ENCODE data around the gene MEF2A. TPM values are rescaled to one million over a fixed set of nuclear protein-coding genes. Genes with fewer than 3 reads are reported as not detected.

The MEF2A gene
- polyA plus RNA-seq, 3 donors: 20.3 to 61.8 (median 33.5) TPM

- Histone ChIP-seq H4K20me1 (ENCODE audit: insufficient read depth, low read length) (peaks cover 8% of the 10 kb centered on the region), H3K36me3 (replicated peaks in 1 of 2; ENCODE audit: control insufficient read depth in 1 of 2, insufficient read depth in 2 of 2, low read length in 2 of 2) (peaks cover 11 to 21% of the 10 kb centered on the region in 2 donors), H3K9me3 (replicated peaks in 1 of 2; ENCODE audit: control insufficient read depth in 1 of 2, insufficient read depth in 1 of 2, low read length in 2 of 2) (peaks cover 0 to 3% of the 10 kb centered on the region in 2 donors), H2AFZ (ENCODE audit: insufficient read depth, low read depth, low read length, poor library complexity, severe bottlenecking) (no peak overlapping the region), H3K27me3 (ENCODE audit: control insufficient read depth in 2 of 2, insufficient read depth in 2 of 2, low read length in 2 of 2) (no peaks in the 10 kb centered on the region), H3K4me2 (replicated peaks; ENCODE audit: extremely low read depth, low read length, poor library complexity, severe bottlenecking) (no peak overlapping the region), H3K4me1 (ENCODE audit: control insufficient read depth in 1 of 2, insufficient read depth in 2 of 2, low read length in 2 of 2) (no peaks in the 10 kb centered on the region), H3K4me3 (replicated peaks in 1 of 3; ENCODE audit: low read depth in 2 of 3, low read length in 3 of 3) (no peak overlapping the region), H3K9ac (ENCODE audit: insufficient read depth, low read length, poor library complexity, severe bottlenecking) (no peak overlapping the region), H3K27ac (ENCODE audit: low read depth in 1 of 2, low read length in 2 of 2) (no peak overlapping the region), H3K79me2 (ENCODE audit: insufficient read depth, low read length) (no peaks in the 10 kb centered on the region)
- no peak for TF ChIP-seq CTCF (IDR thresholded peaks at IDR 0.05)
- intact Hi-C loops (cut with micrococcal nuclease): no loop called here
- Mint-ChIP-seq H3K9me3 (peaks cover 0 to 9% (median 5%) of the 10 kb centered on the region in 7 donors), H3K27ac (no peak overlapping the region), H3K36me3 (peaks cover 17 to 23% of the 10 kb centered on the region in 2 donors), H3K27me3 (ENCODE audit: low read depth in 3 of 3) (peaks cover 3 to 7% (median 4%) of the 10 kb centered on the region in 3 donors), H3K4me1 (peaks cover 20% of the 10 kb centered on the region), H3K4me3 (peak overlapping the region in 1 of 2 donors; percentile 4)
- 57% methylated on average over 7 of the region's 7 CpGs for WGBS (ENCODE audit: insufficient coverage)
- DNase-seq: no peak
Observed at GRCh38 chr15:99720533-99720932, 154.7 kb downstream of the MEF2A start.

- intact Hi-C loops (cut with micrococcal nuclease): no loop called here
- no peak overlapping the region for H3K4me3 ChIP-seq (replicated peaks in 1 of 3; ENCODE audit: low read depth in 2 of 3, low read length in 3 of 3)
- H4K20me1 ChIP-seq (ENCODE audit: insufficient read depth, low read length): peaks cover 6% of the 10 kb centered on the region
- DNase-seq: no peak
- H3K27me3 ChIP-seq (ENCODE audit: control insufficient read depth in 2 of 2, insufficient read depth in 2 of 2, low read length in 2 of 2): no peaks in the 10 kb centered on the region
- H3K36me3 ChIP-seq (replicated peaks in 1 of 2; ENCODE audit: control insufficient read depth in 1 of 2, insufficient read depth in 2 of 2, low read length in 2 of 2): peaks cover 4 to 14% of the 10 kb centered on the region in 2 donors
- no peak overlapping the region for H2AFZ ChIP-seq (ENCODE audit: insufficient read depth, low read depth, low read length, poor library complexity, severe bottlenecking)
- no peak overlapping the region for H3K4me2 ChIP-seq (replicated peaks; ENCODE audit: extremely low read depth, low read length, poor library complexity, severe bottlenecking)
- H3K4me1 ChIP-seq (ENCODE audit: control insufficient read depth in 1 of 2, insufficient read depth in 2 of 2, low read length in 2 of 2): no peaks in the 10 kb centered on the region
- no peak overlapping the region for H3K9ac ChIP-seq (ENCODE audit: insufficient read depth, low read length, poor library complexity, severe bottlenecking)
- Mint-ChIP-seq H3K9me3 (peaks cover 0 to 11% (median 6%) of the 10 kb centered on the region in 7 donors), H3K27me3 (ENCODE audit: low read depth in 3 of 3) (peaks cover 3 to 9% (median 4%) of the 10 kb centered on the region in 3 donors), H3K27ac (peak overlapping the region in 1 of 7 donors; percentile 58), H3K4me3 (no peak overlapping the region), H3K4me1 (peaks cover 20% of the 10 kb centered on the region), H3K36me3 (peaks cover 11 to 19% of the 10 kb centered on the region in 2 donors)
- no peak overlapping the region for H3K27ac ChIP-seq (ENCODE audit: low read depth in 1 of 2, low read length in 2 of 2)
- no peak for TF ChIP-seq CTCF (IDR thresholded peaks at IDR 0.05)
- 33% methylated on average over 3 of the region's 3 CpGs for WGBS (ENCODE audit: insufficient coverage)
- peaks cover 0 to 6% of the 10 kb centered on the region in 2 donors for H3K9me3 ChIP-seq (replicated peaks in 1 of 2; ENCODE audit: control insufficient read depth in 1 of 2, insufficient read depth in 1 of 2, low read length in 2 of 2)
- H3K79me2 ChIP-seq (ENCODE audit: insufficient read depth, low read length): no peaks in the 10 kb centered on the region
Observed at GRCh38 chr15:99721104-99721778, 155.5 kb downstream of the MEF2A start.
